DND-41 (cell line): Measurements from ENCODE around the gene CST2.
A peak's percentile ranks its signal among the peaks of the same experiment; 100 is the strongest.

ENCODE experiments used
- ATAC-seq: fragments of 200-7000 bp; cut with Tn5 transposase; 3 replicates; pipeline ENCODE4 v1.9.1; 2021; ENCODE audit warnings: low read depth; ENCODE audit not compliant: insufficient read depth
- DNase-seq: peaks from one replicate; pipeline ENCODE4 v3.0.0-alpha.2; 2020
- H2AFZ ChIP-seq: 2 replicates; pipeline ENCODE4 v1.6.0; 2012; ENCODE audit warnings: low read depth, low read length
- H3K27ac ChIP-seq: 2 replicates; pipeline ENCODE4 v1.5.1; 2012; ENCODE audit warnings: low read length, inconsistent platforms
- H3K27me3 ChIP-seq: fragments of 200-600 bp; sonication (generic); 2 replicates; pipeline ENCODE4 v1.6.0; 2012; ENCODE audit warnings: low read length, mild to moderate bottlenecking, inconsistent platforms; ENCODE audit not compliant: insufficient read depth, poor library complexity
- H3K36me3 ChIP-seq: 2 replicates; pipeline ENCODE4 v1.5.1; 2012; ENCODE audit warnings: low read length, inconsistent platforms; ENCODE audit not compliant: insufficient read depth
- H3K4me1 ChIP-seq: 2 replicates; pipeline ENCODE4 v1.5.1; 2012; ENCODE audit warnings: mild to moderate bottlenecking, low read length; ENCODE audit not compliant: insufficient read depth
- H3K4me2 ChIP-seq: 2 replicates; pipeline ENCODE4 v1.6.0; 2012; ENCODE audit warnings: mild to moderate bottlenecking, moderate library complexity, low read length, inconsistent platforms; ENCODE audit not compliant: insufficient read depth
- H3K4me3 ChIP-seq, 2 experiments: fragments of 200-600 bp in 1 of 2; shearing (Covaris generic) in 1 of 2; 2 replicates each; pipeline ENCODE4 v1.5.1; 2012 to 2016; ENCODE audit warnings: inconsistent platforms in 2 of 2, low read length in 2 of 2, mild to moderate bottlenecking in 2 of 2, low read depth in 1 of 2, moderate library complexity in 1 of 2
- H3K79me2 ChIP-seq: 2 replicates; pipeline ENCODE4 v1.6.0; 2012; ENCODE audit warnings: low read length, inconsistent platforms; ENCODE audit not compliant: insufficient read depth
- H3K9ac ChIP-seq: 2 replicates; pipeline ENCODE4 v1.6.0; 2012; ENCODE audit warnings: low read depth, mild to moderate bottlenecking, inconsistent platforms, low read length, moderate library complexity
- H3K9me3 ChIP-seq: 2 replicates; pipeline ENCODE4 v1.5.1; 2012; ENCODE audit warnings: low read length, moderate library complexity, mild to moderate bottlenecking, inconsistent platforms; ENCODE audit not compliant: insufficient read depth, severe bottlenecking
- H4K20me1 ChIP-seq: 2 replicates; pipeline ENCODE4 v1.6.0; 2012; ENCODE audit warnings: low read length; ENCODE audit not compliant: insufficient read depth
- CTCF ChIP-seq: IDR thresholded peaks from 2 replicates; pipeline ENCODE4 v1.5.1; 2012; ENCODE audit warnings: borderline replicate concordance, low read length, moderate library complexity, mild to moderate bottlenecking; ENCODE audit not compliant: poor library complexity, severe bottlenecking; ENCODE audit errors: extremely low read depth
- EZH2 ChIP-seq: IDR thresholded peaks from 3 replicates; pipeline ENCODE4 v1.6.1; 2012; ENCODE audit warnings: borderline replicate concordance, low read depth, mild to moderate bottlenecking, moderate library complexity, low read length, inconsistent platforms; ENCODE audit not compliant: severe bottlenecking

The CST2 gene

DNA sequence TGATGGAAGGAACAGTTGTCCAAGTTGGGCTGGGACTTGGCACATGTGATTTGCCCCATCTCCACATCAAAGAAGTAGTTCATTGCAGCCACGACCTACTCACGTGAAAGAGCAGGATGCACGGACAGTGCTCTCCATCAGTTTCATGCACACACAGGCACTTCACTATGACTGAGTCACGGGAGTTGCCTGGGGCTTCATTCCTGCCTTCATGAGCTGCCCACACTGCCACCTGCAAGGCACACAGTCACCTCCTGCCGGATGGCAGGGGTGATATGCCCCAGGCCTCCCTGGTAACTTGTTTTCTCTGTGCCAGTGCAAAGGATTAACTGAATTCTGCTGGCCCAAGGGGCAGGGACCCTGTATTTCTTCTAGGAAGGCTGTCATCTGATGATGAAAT lies 30.2 kb upstream of the CST2 start:
- DNase-seq (no peak), ATAC-seq (no peak)
- H3K4me3 ChIP-seq = no peak overlapping the region
- H3K9me3 ChIP-seq = no peaks in the 10 kb centered on the region
- H3K36me3 ChIP-seq = no peaks in the 10 kb centered on the region
- H3K9ac ChIP-seq = no peak overlapping the region
- no peaks in the 10 kb centered on the region for H3K27me3 ChIP-seq
- H3K79me2 ChIP-seq = no peaks in the 10 kb centered on the region
- H2AFZ ChIP-seq = no peak overlapping the region
- no peak overlapping the region for H3K4me2 ChIP-seq
- no peaks in the 10 kb centered on the region for H4K20me1 ChIP-seq
- H3K4me1 ChIP-seq = no peaks in the 10 kb centered on the region
- H3K27ac ChIP-seq = no peak overlapping the region
- no peak for TF ChIP-seq CTCF
- no peak for TF ChIP-seq EZH2

DNA sequence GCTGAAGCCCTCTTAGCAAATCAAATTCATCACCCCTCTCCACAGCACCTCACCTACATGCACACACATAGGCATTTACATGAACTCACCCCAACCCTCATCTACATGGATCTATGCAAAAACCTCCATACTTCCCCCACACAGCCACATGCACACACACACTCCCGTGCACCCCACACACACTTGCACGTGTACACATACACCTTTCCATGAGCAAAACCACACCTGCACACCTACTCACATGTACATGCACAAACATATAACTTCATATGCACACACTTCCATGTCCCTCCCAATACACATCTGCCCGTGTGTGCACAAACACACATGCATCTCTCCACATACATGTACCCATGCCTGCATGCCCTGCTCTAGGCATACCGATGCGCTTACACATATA lies 29.7 kb upstream of the CST2 start:
- Histone ChIP-seq H3K79me2 (no peaks in the 10 kb centered on the region), H3K4me2 (no peak overlapping the region), H3K9ac (no peak overlapping the region), H3K9me3 (no peaks in the 10 kb centered on the region), H3K4me1 (no peaks in the 10 kb centered on the region), H4K20me1 (no peaks in the 10 kb centered on the region), H2AFZ (no peak overlapping the region), H3K27me3 (no peaks in the 10 kb centered on the region), H3K27ac (no peak overlapping the region), H3K4me3 (no peak overlapping the region), H3K36me3 (no peaks in the 10 kb centered on the region)
- no peak for TF ChIP-seq EZH2
- TF ChIP-seq CTCF = no peak
- ATAC-seq (no peak), DNase-seq (no peak)

- Histone ChIP-seq H3K27ac (no peak overlapping the region), H3K79me2 (no peaks in the 10 kb centered on the region), H3K4me3 (no peak overlapping the region), H2AFZ (no peak overlapping the region), H3K9me3 (no peaks in the 10 kb centered on the region), H4K20me1 (no peaks in the 10 kb centered on the region), H3K4me2 (no peak overlapping the region), H3K36me3 (no peaks in the 10 kb centered on the region), H3K27me3 (no peaks in the 10 kb centered on the region), H3K9ac (no peak overlapping the region), H3K4me1 (no peaks in the 10 kb centered on the region)
- TF ChIP-seq CTCF = no peak
- TF ChIP-seq EZH2 = no peak
- ATAC-seq (no peak), DNase-seq (no peak)
Observed at GRCh38 chr20:23841693-23842092, 15.2 kb upstream of the CST2 start.

- Histone ChIP-seq H3K27me3 (no peaks in the 10 kb centered on the region), H2AFZ (no peak overlapping the region), H3K79me2 (no peaks in the 10 kb centered on the region), H3K4me3 (no peak overlapping the region), H3K4me1 (no peaks in the 10 kb centered on the region), H3K27ac (no peak overlapping the region), H3K9ac (no peak overlapping the region), H3K4me2 (no peak overlapping the region), H4K20me1 (no peaks in the 10 kb centered on the region), H3K36me3 (no peaks in the 10 kb centered on the region), H3K9me3 (no peaks in the 10 kb centered on the region)
- DNase-seq (peak; percentile 20), ATAC-seq (no peak)
- TF ChIP-seq EZH2 (no peak), CTCF (no peak)
Observed at GRCh38 chr20:23835716-23836115, 9.2 kb upstream of the CST2 start.
